Limb (tissue), 2 donors: ENCODE data around the gene NPL.

Experiments used
- DNase-seq, 2 donors: peaks; one replicate each; pipeline ENCODE4 v3.0.0-alpha.2; 2016; ENCODE audit errors: extremely low spot score in 2 of 2

The NPL gene

DNA sequence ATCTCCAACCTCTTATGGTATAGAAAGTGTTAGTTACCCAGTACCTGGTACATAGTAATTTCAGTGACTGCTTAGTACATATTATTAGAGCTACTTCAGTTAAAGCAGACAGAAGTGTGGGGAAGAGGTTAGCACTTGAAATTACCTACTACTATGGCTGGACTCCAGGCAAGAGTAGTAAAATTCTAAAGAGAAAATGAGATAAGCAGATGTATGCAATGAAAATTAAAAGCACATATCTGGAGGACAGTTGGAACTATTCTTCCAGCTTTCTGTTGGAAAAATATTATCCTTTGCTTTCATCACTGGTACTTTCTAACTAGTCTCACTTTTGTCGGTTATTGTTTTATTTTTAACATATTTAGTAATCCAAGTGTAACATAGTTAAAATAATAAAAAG is 73.3 kb downstream of the NPL start:
- DNase-seq, result no peak

DNA sequence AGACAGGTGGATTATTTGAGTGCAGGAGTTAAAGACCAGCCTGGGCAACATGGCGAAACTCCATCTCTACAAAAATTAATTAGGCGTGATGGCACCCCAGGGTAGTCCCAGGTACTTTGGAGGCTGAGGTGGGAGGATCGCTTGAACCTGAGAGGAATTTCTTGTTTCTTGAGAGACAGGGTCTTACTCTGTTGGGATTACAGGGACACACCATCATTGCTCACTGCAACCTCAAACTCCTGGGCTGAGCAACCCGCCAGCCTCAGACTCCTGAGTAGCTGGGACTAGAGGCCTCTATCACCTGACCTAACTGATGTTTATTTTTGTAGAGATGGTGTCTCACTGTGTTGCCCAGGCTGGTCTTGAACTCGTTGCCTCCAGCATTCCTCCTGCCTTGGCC is 74.4 kb downstream of the NPL start:
- DNase-seq, result no peak

DNA sequence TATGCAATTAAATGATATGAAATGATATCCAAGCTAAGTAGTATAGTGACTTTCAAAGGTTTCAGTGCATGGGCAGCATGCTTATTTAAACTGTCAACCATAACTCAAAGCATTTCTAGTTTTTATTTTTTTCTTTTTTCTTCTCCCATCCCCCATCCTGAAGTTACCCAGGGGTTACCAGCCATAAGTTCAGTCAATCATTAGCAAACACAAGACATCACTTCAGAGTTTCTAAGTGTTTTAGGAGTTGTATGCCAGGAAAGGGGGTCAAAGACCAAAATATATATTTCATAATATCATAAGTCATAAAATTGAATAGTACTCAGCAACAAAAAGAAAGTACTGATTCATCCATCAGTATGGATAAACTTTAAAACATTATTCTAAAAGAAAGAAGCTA is 78.3 kb downstream of the NPL start:
- DNase-seq, result no peak

DNA sequence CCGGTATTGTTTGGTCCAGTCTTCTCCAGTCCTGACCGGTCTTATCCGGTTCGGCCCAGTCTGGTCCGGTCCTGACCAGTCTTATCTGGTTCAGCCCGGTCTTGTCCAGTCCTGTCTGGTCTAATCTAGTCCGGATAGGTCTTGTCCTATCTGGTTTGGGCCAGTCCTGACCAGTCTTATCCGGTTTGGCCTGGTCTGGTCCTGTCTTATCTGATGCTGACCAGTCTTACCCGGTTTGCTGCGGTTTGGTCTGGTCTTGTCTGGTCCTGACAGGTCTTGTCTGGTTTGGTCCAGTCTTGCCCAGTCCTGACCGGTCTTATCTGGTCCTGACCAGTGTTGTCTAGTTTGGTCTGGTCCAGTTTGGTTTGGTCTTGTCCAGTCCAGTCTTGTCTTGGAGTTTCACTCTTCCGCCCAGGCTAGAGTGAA is 79.7 kb downstream of the NPL start:
- DNase-seq, result peak in 1 of 2 donors; percentile 36

DNA sequence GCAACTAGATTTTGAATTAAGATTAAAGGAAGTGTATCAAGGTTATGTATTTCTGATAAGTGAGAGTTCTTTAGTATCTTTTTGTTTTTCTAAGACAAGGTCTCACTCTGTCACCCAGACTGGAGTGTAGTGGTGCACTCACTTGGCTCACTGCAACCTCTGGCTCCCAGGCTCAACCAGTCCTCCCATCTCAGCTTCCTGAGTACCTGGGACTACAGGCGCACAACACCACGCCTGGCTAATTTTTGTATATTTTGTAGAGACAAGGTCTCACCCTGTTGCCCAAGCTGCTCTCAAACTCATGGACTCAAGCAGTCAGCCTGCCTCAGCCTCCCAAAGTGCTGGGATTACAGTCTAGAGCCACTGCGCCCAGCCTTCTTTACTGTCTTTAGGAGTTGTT is 83.3 kb downstream of the NPL start:
- no peak for DNase-seq

DNA sequence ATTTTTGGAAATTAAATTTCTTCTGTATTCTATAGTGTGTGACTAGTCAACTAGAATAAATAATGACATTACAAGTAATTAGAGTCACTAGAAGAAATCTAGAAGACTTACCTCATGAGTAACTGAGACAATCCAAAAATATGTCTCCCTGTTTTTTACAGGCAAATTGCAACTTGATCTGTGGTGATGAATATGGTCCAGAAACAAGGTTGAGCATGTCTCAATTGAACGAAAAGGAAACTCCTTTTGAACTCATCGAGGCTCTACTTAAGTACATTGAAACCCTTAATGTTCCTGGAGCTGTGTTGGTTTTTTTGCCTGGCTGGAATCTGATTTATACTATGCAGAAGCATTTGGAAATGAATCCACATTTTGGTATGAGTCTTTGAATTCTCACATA is 86.3 kb downstream of the NPL start:
- no peak for DNase-seq

DNA sequence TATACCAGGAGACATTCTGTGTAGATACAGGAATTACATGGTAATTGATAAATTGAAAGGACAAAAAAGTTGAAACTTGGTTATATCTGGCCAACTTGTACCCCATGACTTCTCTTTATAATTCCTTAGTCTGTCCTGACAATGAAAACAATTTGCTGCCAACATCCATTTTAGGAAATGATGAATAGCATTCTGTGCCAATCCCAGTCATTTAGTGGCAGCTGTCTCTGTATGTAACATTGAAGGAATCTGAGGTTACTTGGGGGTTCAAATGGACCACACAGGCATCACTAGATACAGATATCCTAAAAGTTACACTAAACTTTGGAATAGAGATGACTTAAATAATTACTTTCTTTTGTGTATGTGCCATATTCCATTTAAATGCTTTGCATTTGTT is 87.8 kb downstream of the NPL start:
- no peak for DNase-seq

DNA sequence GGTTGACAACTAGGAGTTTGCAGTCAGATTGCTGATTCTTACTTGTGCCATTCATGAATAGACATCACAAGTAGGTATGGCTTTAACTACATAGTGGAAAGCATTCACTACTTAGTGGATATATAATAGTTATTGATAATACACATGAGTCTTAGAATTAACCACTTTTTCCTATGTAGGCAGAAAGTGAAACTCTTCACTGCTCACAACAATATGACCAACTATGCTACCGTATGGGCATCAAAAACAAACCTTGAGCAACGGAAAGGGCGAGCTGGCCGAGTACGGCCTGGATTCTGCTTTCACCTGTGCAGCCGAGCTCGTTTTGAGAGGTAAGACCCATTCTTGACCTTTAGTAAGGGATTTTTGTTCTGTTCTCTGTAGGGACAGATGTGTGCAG is 88.3 kb downstream of the NPL start:
- DNase-seq, result no peak
